Lower lobe of right lung (tissue), 2 donors: ENCODE data around the gene OR6B1. TPM values are rescaled to one million over a fixed set of nuclear protein-coding genes. Genes with fewer than 3 reads are reported as not detected.
A peak's percentile ranks its signal among the peaks of the same experiment; 100 is the strongest.
"Not testable (repeated sequence)": the region's sequence is repeated elsewhere in the genome, so short reads cannot be mapped to it uniquely, and the experiment has no call there.

Source experiments
- ATAC-seq, 2 donors: fragments of 200-7000 bp; cut with Tn5 transposase; one replicate each; pipeline ENCODE4 v1.9.1; 2020 to 2022; ENCODE audit warnings: mild to moderate bottlenecking in 2 of 2, moderate library complexity in 2 of 2
- DNase-seq: peaks from one replicate; pipeline ENCODE4 v3.0.0-alpha.2; 2020
- H3K27ac ChIP-seq: fragments of 200-600 bp; one replicate; pipeline ENCODE4 v1.8.0; 2022
- H3K27me3 ChIP-seq: fragments of 200-600 bp; one replicate; pipeline ENCODE4 v1.8.0; 2022; ENCODE audit warnings: low read depth
- H3K36me3 ChIP-seq: fragments of 200-600 bp; one replicate; pipeline ENCODE4 v1.8.0; 2022; ENCODE audit warnings: mild to moderate bottlenecking
- H3K4me1 ChIP-seq: fragments of 200-600 bp; one replicate; pipeline ENCODE4 v1.8.0; 2022
- H3K4me3 ChIP-seq: fragments of 200-600 bp; one replicate; pipeline ENCODE4 v1.8.0; 2022; ENCODE audit warnings: mild to moderate bottlenecking
- H3K9me3 ChIP-seq: fragments of 200-600 bp; one replicate; pipeline ENCODE4 v1.8.0; 2022
- intact Hi-C: fragments of 100-400 bp; cut with DNase I; formaldehyde crosslinking; loops from one replicate; pipeline ENCODE4 v1.11.0; 2022
- total RNA-seq: library from RNA; stranded (reverse); fragmentation: NEBNext Ultra II Directional; extraction: Animal tissue kit (Norgen Biotek cat#: 25700); gene quantifications from one replicate; pipeline ENCODE4 v1.2.1, GENCODE V29; 2021
- TF ChIP-seq, protein P1 (sequence below): fragments of 200-600 bp; IDR thresholded peaks from one replicate; pipeline ENCODE4 v1.8.0; 2022; ENCODE audit warnings: antibody characterized with exemption, mild to moderate bottlenecking
- donor health status: DM: no; HTN: yes; CAD: no; lungs with severe emphysema.

OR6B1 gene
- total RNA-seq, 1 donor from 2014 or later = not detected

DNA sequence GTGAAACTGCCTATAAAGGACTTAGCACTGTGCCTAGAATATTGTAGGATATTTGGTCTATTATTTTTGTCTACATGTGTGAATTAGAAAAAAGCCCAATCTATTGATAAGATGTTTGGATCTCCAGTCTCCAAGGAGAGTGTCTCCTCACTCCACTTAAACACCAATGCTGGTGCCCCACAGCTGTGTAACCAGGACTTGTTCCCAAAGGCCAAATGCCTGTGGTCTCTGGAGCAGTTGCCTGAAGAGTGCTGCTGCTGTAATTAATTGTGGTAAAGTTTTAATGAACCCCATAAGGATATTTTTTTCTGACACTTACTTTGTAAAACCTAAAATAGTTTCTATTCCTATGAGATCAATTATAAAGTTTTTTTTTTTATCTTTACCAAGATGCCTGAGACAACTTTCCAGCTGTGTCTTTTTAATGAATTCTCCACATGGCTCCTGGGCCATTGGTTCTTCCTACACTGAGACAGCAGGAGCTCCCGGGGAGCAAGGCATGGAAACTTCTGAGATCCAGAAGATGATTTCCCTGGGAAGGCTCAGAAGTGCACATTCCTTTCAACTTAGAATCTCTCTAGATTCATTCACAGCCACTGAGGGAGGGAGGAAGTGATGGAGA lies 37.4 kb downstream of the OR6B1 start:
- no peak overlapping the region for H3K27ac ChIP-seq
- intact Hi-C loops = no loop called here

DNA sequence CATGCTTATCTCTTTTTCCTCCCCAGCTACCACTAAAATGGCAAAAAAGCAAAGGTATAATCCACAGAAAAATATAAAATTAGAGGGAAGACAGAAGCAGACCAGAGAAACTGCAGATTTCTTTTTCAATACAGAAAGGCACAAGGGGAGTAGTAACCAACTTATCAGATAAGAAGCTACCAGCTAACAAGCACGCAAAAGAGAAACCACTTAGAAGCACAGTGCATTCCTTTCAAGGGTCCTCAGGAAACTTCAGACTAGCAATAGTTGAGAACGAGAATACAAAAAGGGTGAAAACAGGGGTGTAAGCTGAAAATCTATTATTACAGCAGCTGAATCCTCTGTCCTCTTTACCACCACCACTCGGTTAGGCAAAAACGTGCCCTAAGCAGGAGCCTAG lies 38.8 kb downstream of the OR6B1 start:
- no peak for DNase-seq
- H3K36me3 ChIP-seq = no peaks in the 10 kb centered on the region
- H3K27me3 ChIP-seq = no peaks in the 10 kb centered on the region
- intact Hi-C loops = no loop called here
- H3K4me1 ChIP-seq = no peaks in the 10 kb centered on the region
- no peak for ATAC-seq
- TF ChIP-seq, protein P1, sequence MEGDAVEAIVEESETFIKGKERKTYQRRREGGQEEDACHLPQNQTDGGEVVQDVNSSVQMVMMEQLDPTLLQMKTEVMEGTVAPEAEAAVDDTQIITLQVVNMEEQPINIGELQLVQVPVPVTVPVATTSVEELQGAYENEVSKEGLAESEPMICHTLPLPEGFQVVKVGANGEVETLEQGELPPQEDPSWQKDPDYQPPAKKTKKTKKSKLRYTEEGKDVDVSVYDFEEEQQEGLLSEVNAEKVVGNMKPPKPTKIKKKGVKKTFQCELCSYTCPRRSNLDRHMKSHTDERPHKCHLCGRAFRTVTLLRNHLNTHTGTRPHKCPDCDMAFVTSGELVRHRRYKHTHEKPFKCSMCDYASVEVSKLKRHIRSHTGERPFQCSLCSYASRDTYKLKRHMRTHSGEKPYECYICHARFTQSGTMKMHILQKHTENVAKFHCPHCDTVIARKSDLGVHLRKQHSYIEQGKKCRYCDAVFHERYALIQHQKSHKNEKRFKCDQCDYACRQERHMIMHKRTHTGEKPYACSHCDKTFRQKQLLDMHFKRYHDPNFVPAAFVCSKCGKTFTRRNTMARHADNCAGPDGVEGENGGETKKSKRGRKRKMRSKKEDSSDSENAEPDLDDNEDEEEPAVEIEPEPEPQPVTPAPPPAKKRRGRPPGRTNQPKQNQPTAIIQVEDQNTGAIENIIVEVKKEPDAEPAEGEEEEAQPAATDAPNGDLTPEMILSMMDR = no peak
- H3K4me3 ChIP-seq = no peak overlapping the region
- no peaks in the 10 kb centered on the region for H3K9me3 ChIP-seq
- no peak overlapping the region for H3K27ac ChIP-seq

More for the DNA sequence above, 37.4 kb downstream of the OR6B1 start:
- no peak for DNase-seq
- H3K36me3 ChIP-seq = no peaks in the 10 kb centered on the region
- H3K27me3 ChIP-seq = no peaks in the 10 kb centered on the region
- no peaks in the 10 kb centered on the region for H3K9me3 ChIP-seq
- no peaks in the 10 kb centered on the region for H3K4me1 ChIP-seq
- H3K4me3 ChIP-seq = no peak overlapping the region
- ATAC-seq = peak in 1 of 2 donors; percentile 60
- TF ChIP-seq, protein P1 = no peak

DNA sequence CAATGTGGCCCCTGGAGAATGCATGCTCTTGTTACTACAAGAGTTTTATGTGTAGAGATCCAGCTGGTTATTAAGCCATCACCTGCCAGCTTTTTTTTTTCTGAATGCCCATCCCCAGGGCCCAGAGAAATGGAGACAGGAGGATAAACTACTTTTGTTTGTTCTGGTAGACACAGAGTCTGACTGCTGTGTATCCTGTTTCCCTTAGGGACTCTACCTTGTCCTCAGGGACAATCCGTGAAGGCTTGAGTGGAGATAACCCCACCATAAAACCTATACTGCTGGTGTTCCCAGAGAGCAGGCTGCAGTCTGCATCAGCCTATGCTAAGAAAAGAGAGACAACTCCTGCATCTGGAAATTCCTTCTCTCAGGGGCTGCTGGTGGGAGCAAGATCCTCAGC lies 48.5 kb downstream of the OR6B1 start, which contains the start of gene OR2A5:
TSS of gene OR2A5 (plus strand) at position 301 of the 400 bp plus-strand sequence. CDS start 1,454 bp downstream, outside the sequence.
- H3K36me3 ChIP-seq = no peaks in the 10 kb centered on the region
- no peak within 1 kb of the TSS for H3K4me3 ChIP-seq
- ATAC-seq (no peak), DNase-seq (no peak)
- H3K27me3 ChIP-seq = no peaks in the 10 kb centered on the region
- TF ChIP-seq, protein P1 = no peak
- no peaks in the 10 kb centered on the region for H3K4me1 ChIP-seq
- intact Hi-C loops = no loop called here
- H3K9me3 ChIP-seq = no peaks in the 10 kb centered on the region
- no peak within 1 kb of the TSS for H3K27ac ChIP-seq

DNA sequence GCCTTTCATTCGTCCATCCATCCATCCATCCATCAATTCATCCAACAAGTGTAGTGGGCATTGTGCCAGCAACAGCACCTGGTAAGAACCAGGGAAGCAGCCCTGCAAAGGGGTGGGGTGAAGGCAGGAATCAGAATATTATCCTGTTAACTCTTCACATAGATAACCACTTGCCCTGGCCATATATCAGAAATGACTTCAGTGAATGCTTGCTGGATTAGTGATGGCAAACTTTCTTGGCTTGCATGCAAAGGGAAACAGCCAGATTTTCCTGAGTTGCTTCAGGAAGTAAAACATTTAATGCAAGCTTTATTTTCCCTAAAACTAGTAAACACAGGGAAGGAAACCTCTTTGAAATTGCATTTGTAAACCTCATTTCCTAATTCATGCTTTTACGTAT lies 49.4 kb downstream of the OR6B1 start:
- Histone ChIP-seq H3K36me3 (no peaks in the 10 kb centered on the region), H3K4me3 (no peak overlapping the region), H3K9me3 (no peaks in the 10 kb centered on the region), H3K27ac (no peak overlapping the region), H3K4me1 (no peaks in the 10 kb centered on the region), H3K27me3 (no peaks in the 10 kb centered on the region)
- intact Hi-C loops = no loop called here
- TF ChIP-seq, protein P1 = no peak
- DNase-seq (no peak), ATAC-seq (no peak)

DNA sequence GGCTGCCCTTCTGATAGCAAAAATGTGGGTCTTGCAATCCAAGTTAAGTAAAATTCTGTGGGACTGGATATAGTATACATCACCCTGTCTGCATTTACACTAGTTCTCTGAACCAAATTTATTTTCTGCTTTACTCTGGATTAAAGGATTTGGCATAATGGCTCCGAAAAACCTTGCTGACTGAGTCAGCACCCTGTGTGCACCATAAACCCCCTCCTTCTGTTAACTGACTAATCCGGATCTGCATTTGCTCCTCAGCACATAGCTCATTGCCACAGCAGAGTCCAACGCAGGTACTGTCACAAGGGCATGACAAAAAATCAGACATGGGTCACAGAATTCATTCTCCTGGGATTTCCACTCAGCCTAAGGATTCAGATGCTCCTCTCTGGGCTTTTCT lies 50.0 kb downstream of the OR6B1 start:
- ATAC-seq (no peak), DNase-seq (no peak)
- Histone ChIP-seq H3K36me3 (no peaks in the 10 kb centered on the region), H3K27me3 (no peaks in the 10 kb centered on the region), H3K4me3 (no peak overlapping the region), H3K9me3 (no peaks in the 10 kb centered on the region), H3K27ac (no peak overlapping the region), H3K4me1 (no peaks in the 10 kb centered on the region)
- intact Hi-C loops = no loop called here
- TF ChIP-seq, protein P1 = no peak

DNA sequence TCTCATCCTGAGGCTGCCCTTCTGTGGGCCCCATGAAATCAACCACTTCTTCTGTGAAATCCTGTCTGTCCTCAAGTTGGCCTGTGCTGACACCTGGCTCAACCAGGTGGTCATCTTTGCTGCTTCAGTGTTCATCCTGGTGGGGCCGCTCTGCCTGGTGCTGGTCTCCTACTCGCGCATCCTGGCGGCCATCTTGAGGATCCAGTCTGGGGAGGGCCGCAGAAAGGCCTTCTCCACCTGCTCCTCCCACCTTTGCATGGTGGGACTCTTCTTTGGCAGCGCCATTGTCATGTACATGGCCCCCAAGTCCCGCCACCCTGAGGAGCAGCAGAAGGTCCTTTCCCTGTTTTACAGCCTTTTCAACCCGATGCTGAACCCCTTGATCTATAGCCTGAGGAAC lies 50.8 kb downstream of the OR6B1 start:
- H3K36me3 ChIP-seq, H3K27ac ChIP-seq, H3K4me1 ChIP-seq, intact Hi-C loops, H3K27me3 ChIP-seq, H3K9me3 ChIP-seq, ATAC-seq, DNase-seq, H3K4me3 ChIP-seq: not testable (repeated sequence)
